Natural killer cell (primary cell): ENCODE measurements around the gene ACSS2. TPM values are rescaled to one million over a fixed set of nuclear protein-coding genes. Genes with fewer than 3 reads are reported as not detected.
A peak's percentile ranks its signal among the peaks of the same experiment; 100 is the strongest.

Experiments used
- ATAC-seq, 3 donors: fragments of 150-1000 bp in 2 of 3; fragments of 200-7000 bp in 1 of 3; cut with Tn5 transposase; 1 replicate in 1 of 3; 2 replicates in 2 of 3; pipeline ENCODE4 v1.10.0; 2021; ENCODE audit warnings: mild to moderate bottlenecking in 2 of 3, moderate library complexity in 2 of 3
- DNase-seq, 2 donors: peaks; one replicate each; pipeline versions ENCODE4 v3.0.0 to v3.0.0-alpha.2; 2013 to 2021; ENCODE audit warnings: mixed read lengths in 1 of 2
- H3K27ac ChIP-seq: one replicate; pipeline ENCODE4 v1.5.1; 2013; ENCODE audit warnings: mild to moderate bottlenecking, low read length
- H3K27me3 ChIP-seq: one replicate; pipeline ENCODE4 v1.6.1; 2013; ENCODE audit warnings: low read length; ENCODE audit not compliant: control insufficient read depth, insufficient read depth
- H3K36me3 ChIP-seq: one replicate; pipeline ENCODE4 v1.6.1; 2013; ENCODE audit warnings: low read length; ENCODE audit not compliant: control insufficient read depth, insufficient read depth
- H3K4me1 ChIP-seq: one replicate; pipeline ENCODE4 v1.6.1; 2013; ENCODE audit warnings: low read length; ENCODE audit not compliant: control insufficient read depth, insufficient read depth
- H3K4me3 ChIP-seq: one replicate; pipeline ENCODE4 v1.5.1; 2013; ENCODE audit warnings: low read length
- H3K9me3 ChIP-seq: one replicate; pipeline ENCODE4 v1.6.1; 2013; ENCODE audit warnings: low read length; ENCODE audit not compliant: control insufficient read depth, insufficient read depth
- H3K27ac Mint-ChIP-seq, 2 donors: one replicate each; pipeline ENCODE4 v1.8.0; 2022; ENCODE audit warnings: mild to moderate bottlenecking in 2 of 2, mixed read lengths in 2 of 2, moderate library complexity in 1 of 2
- H3K27me3 Mint-ChIP-seq, 2 donors: one replicate each; pipeline ENCODE4 v1.8.0; 2022; ENCODE audit warnings: low read depth in 2 of 2, mixed read lengths in 2 of 2
- H3K36me3 Mint-ChIP-seq: one replicate; pipeline ENCODE4 v1.8.0; 2022; ENCODE audit warnings: mixed read lengths
- H3K4me1 Mint-ChIP-seq, 2 donors: one replicate each; pipeline ENCODE4 v1.8.0; 2022; ENCODE audit warnings: mixed read lengths in 2 of 2
- H3K4me3 Mint-ChIP-seq: one replicate; pipeline ENCODE4 v1.8.0; 2022; ENCODE audit warnings: mild to moderate bottlenecking, moderate library complexity, mixed read lengths
- H3K9me3 Mint-ChIP-seq, 2 donors: one replicate each; pipeline ENCODE4 v1.8.0; 2022; ENCODE audit warnings: mixed read lengths in 2 of 2
- CTCF ChIP-seq: fragments of 200-600 bp; IDR thresholded peaks from one replicate; pipeline ENCODE4 v1.8.0; 2022; ENCODE audit warnings: antibody characterized with exemption
- WGBS: methylation state at CpG from one replicate; pipeline ENCODE4 v1.1.7; 2013; ENCODE audit warnings: missing lambda C conversion rate; ENCODE audit not compliant: insufficient coverage; 5-methylcytosine and 5-hydroxymethylcytosine counted together
- intact Hi-C: fragments of 100-400 bp; cut with micrococcal nuclease; formaldehyde crosslinking; loops from one replicate; pipeline ENCODE4 v1.14.2; 2022
- total RNA-seq, 4 donors: library from RNA; stranded (reverse); fragments of 120-200 nt in 1 of 4; gene quantifications; one replicate each; pipeline versions ENCODE4 v1.2.3 to v1.2.4, GENCODE V29; 2013 to 2022

ACSS2 gene
- total RNA-seq, 3 donors from 2014 or later (not counting 1 experiment from before 2014, with no cell fraction given) = 2.4 to 11.4 (median 7.5) TPM

GRCh38 chr20:34954904-34955230 is 78.5 kb downstream of the ACSS2 start:
- peak overlapping the region; percentile 65 for H3K27ac ChIP-seq
- intact Hi-C loops = loop anchor here (1.0 kb wide), 2 partner anchors 79 to 83 kb away; partner anchors contain the start of genes ACSS2 and GGT7
- no peaks in the 10 kb centered on the region for H3K9me3 Mint-ChIP-seq
- no peak for TF ChIP-seq CTCF
- H3K27me3 Mint-ChIP-seq = no peaks in the 10 kb centered on the region
- WGBS = 23% methylated on average over 13 of the region's 13 CpGs
- H3K4me1 Mint-ChIP-seq = peaks cover 21 to 23% of the 10 kb centered on the region in 2 donors
- H3K4me3 ChIP-seq = peak overlapping the region; percentile 68
- peak overlapping the region; percentile 100 for H3K4me3 Mint-ChIP-seq
- no peaks in the 10 kb centered on the region for H3K36me3 ChIP-seq
- no peaks in the 10 kb centered on the region for H3K27me3 ChIP-seq
- H3K9me3 ChIP-seq = no peaks in the 10 kb centered on the region
- ATAC-seq (peak in 1 of 3 donors; percentile 2), DNase-seq (no peak)
- H3K4me1 ChIP-seq = peaks cover 12% of the 10 kb centered on the region
- peak overlapping the region; percentile 94 to 98 for H3K27ac Mint-ChIP-seq
- no peaks in the 10 kb centered on the region for H3K36me3 Mint-ChIP-seq

GRCh38 chr20:34955231-34956040 is 79.0 kb downstream of the ACSS2 start, which contains the start of the genes GSS and MYH7B:
Gene GSS (minus strand): TSS chr20:34955806. CDS start chr20:34951852, 3,954 bp downstream.
Gene MYH7B (plus strand): TSS chr20:34955868. CDS start chr20:34978006, 22,138 bp downstream.
- Mint-ChIP-seq H3K27ac (peak within 1 kb of the TSS; percentile 94 to 98), H3K4me1 (peaks cover 21 to 23% of the 10 kb centered on the region in 2 donors), H3K27me3 (no peaks in the 10 kb centered on the region), H3K36me3 (no peaks in the 10 kb centered on the region), H3K4me3 (peak within 1 kb of the TSS; percentile 100), H3K9me3 (no peaks in the 10 kb centered on the region)
- intact Hi-C loops = loop anchor here (1.0 kb wide), 2 partner anchors 79 to 83 kb away; partner anchors contain the start of genes ACSS2 and GGT7
- peak within 1 kb of the TSS; percentile 68 for H3K4me3 ChIP-seq
- peak; percentile 96 to 97 (median 96) for ATAC-seq
- no peaks in the 10 kb centered on the region for H3K36me3 ChIP-seq
- H3K4me1 ChIP-seq = peaks cover 12% of the 10 kb centered on the region
- DNase-seq = peak; percentile 96 to 98
- H3K9me3 ChIP-seq = no peaks in the 10 kb centered on the region
- no peak for TF ChIP-seq CTCF
- H3K27ac ChIP-seq = peak within 1 kb of the TSS; percentile 65
- no peaks in the 10 kb centered on the region for H3K27me3 ChIP-seq
- WGBS = under 1% methylated on average over 62 of the region's 62 CpGs

GRCh38 chr20:34956041-34956458 is 79.6 kb downstream of the ACSS2 start:
- intact Hi-C loops = no loop called here

More at GRCh38 chr20:34956041-34956458, 79.6 kb downstream of the ACSS2 start:
- Histone ChIP-seq H3K4me3 (peak overlapping the region; percentile 68), H3K36me3 (no peaks in the 10 kb centered on the region), H3K27me3 (no peaks in the 10 kb centered on the region), H3K9me3 (no peaks in the 10 kb centered on the region), H3K4me1 (peaks cover 12% of the 10 kb centered on the region), H3K27ac (peak overlapping the region; percentile 65)
- no peak for TF ChIP-seq CTCF
- no peaks in the 10 kb centered on the region for H3K9me3 Mint-ChIP-seq
- peak overlapping the region; percentile 94 to 98 for H3K27ac Mint-ChIP-seq
- ATAC-seq (no peak), DNase-seq (peak in 1 of 2 donors; percentile 13)
- H3K27me3 Mint-ChIP-seq = no peaks in the 10 kb centered on the region
- H3K36me3 Mint-ChIP-seq = no peaks in the 10 kb centered on the region
- 25% methylated on average over 6 of the region's 6 CpGs for WGBS
- H3K4me1 Mint-ChIP-seq = peaks cover 21 to 23% of the 10 kb centered on the region in 2 donors
- H3K4me3 Mint-ChIP-seq = peak overlapping the region; percentile 100
